Articular chondrocyte of knee joint (primary cell): ENCODE measurements around the gene TSPAN11. TPM values are rescaled to one million over a fixed set of nuclear protein-coding genes. Genes with fewer than 3 reads are reported as not detected.

Experiments
- total RNA-seq: library from RNA; depleted of rRNA; stranded (reverse); fragments of >200 nt; gene quantifications from 2 replicates; pipeline ENCODE4 v1.2.3, GENCODE V29; 2012

The TSPAN11 gene
- 6.7 and 11.1 TPM in 2 replicates for total RNA-seq

DNA sequence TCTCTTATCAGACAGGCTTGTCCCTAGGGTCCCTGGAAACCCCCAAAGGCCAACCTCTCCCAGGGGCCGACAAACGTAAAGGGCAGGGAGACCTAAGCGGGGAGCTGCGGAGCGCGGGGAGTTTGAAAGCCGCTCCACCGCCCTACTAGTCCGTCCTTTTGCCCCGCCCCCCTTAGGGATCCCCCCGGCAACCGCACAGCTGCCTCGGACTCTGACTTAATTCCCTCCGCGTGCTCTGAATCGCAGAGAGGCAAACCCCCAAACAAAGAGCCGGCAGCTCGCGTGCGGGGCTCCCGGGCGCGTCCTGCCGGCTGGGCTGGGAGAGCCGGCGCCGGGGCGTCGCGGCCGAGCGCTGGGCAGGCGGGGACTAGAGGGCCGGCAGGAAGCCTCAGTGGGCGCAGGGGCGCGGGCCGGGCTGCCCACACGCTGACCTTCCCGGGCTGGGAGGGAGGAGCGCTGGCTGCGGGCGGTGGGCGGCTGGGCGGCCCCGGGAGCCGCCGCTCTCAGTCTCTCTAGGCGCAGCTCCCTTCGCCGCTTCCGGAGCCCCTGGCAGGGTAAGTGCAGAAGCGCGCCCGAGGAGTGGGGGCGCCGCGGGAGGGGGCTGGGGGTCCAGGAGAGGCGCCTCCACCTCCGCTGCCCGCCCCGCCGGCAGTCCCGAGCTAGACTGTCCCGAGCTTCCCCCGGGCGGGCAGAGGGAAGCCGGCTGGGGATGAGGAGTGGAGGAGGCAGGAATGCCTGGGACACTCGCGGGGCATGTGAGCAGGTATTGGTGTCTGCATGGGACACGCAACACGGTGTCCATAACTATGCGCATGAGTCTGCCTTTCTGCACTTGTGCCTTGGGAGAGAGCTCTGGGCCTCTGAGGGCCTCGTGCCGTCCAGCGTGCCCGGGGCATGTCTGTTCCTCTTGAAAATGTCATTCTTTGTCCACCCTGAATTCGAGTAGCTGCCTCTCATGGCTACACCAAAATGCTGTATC, at the start of gene TSPAN11:
TSS of gene TSPAN11 (plus strand) at position 506 of the 979 bp plus-strand sequence. CDS start 27,244 bp downstream, outside the sequence.

Other genes starting within 250 kb of the TSPAN11 start
- 39.2 and 43.8 TPM in 2 replicates for gene IPO8, start 230.9 kb upstream of the TSPAN11 start, total RNA-seq
- gene CAPRIN2, start 171.8 kb upstream of the TSPAN11 start, total RNA-seq: 27.7 and 32.5 TPM in 2 replicates
- gene DDX11, start 147.1 kb downstream of the TSPAN11 start, total RNA-seq: 8.2 and 16.0 TPM in 2 replicates